DMS53 treated with DMSO at 0.1 percent for 48 hours (cell line): Measurements from ENCODE around the gene GMNC.

Experiments
- DNase-seq: peaks from one replicate; lab custom pipeline; 2025; ENCODE audit not compliant: unreplicated experiment; lab: John Stamatoyannopoulos, UW

Gene GMNC

GRCh38 chr3:190849607-190850006 is 12.9 kb downstream of the GMNC start:
- DNase-seq: no peak

DNA sequence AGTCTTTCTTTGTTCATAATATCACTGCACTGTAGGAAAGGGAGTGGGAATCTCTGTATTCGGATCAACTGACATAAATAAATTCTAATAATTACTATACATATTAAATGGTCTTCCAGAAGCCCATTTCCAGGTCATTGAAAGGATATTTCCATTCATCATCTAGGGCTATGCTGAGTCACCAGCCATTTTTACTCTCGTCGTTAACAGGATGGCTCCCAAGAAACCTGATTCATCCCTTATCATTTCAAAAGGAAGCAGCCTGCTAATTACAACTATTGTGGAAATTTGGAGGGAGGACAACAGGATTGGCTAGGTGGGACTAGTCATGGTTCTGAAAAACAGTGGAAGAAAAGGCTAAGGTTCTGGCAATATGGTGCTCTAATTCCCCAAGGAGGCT is 13.6 kb downstream of the GMNC start:
- DNase-seq: no peak

DNA sequence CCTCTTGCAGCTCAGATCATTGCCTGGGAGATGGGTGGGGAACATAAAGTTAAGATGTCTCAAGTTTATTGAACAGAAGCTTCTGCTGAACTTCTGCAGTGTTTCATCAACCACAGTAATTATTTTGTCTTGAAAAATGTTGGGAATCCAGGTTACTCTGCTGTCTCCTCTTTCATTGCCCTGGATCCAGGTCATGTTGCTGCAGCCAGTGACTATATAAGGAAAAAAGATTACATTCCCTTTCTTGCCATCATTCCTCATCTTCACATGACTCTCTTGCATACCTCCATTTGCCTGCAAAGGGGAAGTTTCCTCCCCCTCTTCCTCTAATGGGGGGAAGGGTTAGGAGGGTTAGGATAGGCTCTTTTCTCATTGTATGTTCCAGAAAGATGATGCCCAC is 15.1 kb downstream of the GMNC start:
- no peak for DNase-seq

DNA sequence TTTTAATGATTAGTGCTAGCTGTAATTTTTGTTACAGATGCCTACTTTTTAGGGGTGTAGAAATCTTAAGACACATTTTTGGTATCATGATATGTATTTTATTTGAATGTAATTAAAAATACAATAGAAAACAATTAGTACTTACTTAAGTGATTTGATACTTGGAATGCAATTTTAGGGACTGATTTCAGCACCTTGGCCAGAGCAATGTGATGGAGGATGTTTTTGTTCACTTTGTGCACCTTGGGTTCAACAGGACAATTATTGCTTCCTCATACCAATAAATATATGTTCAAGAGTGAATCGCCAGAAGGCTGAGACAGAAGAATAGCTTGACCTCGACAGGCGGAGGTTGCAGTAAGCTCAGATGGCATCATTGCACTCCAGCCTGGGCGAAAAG is 22.3 kb downstream of the GMNC start:
- no peak for DNase-seq

DNA sequence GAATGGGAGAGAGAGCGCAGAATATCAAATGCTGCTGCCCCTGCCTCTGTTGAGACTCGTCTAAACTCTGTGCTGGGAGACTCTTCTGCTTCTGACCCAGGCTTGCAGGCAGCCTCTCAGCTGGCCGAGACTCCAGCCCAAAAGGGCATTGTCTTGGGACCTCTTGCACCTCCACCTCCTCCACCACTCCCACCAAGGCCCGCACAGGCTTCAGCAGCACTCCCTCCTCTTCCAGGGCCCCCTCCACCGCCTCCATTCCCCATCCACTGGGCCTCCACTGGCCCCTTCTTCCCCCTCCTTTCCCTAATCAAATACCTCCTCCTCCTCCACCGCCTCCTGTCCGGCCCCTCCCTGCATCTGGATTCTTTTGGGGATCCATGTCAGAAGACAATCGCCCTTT is 31.3 kb downstream of the GMNC start:
- DNase-seq: no peak

GRCh38 chr3:190830031-190830430 is 32.5 kb downstream of the GMNC start:
- DNase-seq: no peak

- DNase-seq: no peak
Observed at GRCh38 chr3:190826018-190826417, 36.5 kb downstream of the GMNC start.

- no peak for DNase-seq
Observed at GRCh38 chr3:190825386-190826016, 37.0 kb downstream of the GMNC start.

GRCh38 chr3:190811775-190812480 is 50.6 kb downstream of the GMNC start:
- peak; percentile 8 for DNase-seq

DNA sequence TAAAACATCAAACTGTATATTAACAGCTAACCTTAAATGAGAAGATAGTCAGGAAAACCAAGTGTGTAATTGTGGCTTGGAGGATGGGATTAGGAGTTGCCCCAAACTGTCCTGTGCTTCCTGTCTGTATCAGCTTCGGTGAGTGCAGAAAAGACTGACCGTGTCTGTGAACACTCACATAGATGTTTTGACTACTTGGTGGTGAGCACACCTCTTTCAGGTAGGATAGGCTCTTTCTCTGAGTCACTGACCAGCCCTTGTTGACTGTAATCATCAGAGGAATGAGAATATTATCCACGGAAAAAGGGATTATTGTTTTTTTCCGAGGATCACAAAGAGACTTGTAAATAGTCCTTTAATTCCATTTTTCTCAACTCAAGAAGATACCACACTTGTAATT is 51.5 kb downstream of the GMNC start:
- no peak for DNase-seq

GRCh38 chr3:190809351-190809750 is 53.1 kb downstream of the GMNC start:
- no peak for DNase-seq

- no peak for DNase-seq
Observed at GRCh38 chr3:190807719-190808375, 54.6 kb downstream of the GMNC start.
